Right renal pelvis (tissue), 4 donors: ENCODE measurements around the gene RNF217. TPM values are rescaled to one million over a fixed set of nuclear protein-coding genes. Genes with fewer than 3 reads are reported as not detected.
"Not testable (repeated sequence)": the region's sequence is repeated elsewhere in the genome, so short reads cannot be mapped to it uniquely, and the experiment has no call there.

Source experiments
- DNase-seq, 4 donors: peaks; one replicate each; pipeline ENCODE4 v3.0.0-alpha.2; 2013; ENCODE audit warnings: low read depth in 4 of 4, low spot score in 3 of 4, missing footprints in 1 of 4
- polyA plus RNA-seq, 4 donors: library from polyadenylated mRNA; unstranded; fragments of 120-200 nt; gene quantifications; one replicate each; pipeline ENCODE4 v1.2.1, GENCODE V29; 2013; ENCODE audit not compliant: insufficient read length in 4 of 4

The RNF217 gene
- polyA plus RNA-seq, 4 donors, result 12.5 to 16.4 (median 14.3) TPM

- DNase-seq, result no peak
Observed at GRCh38 chr6:125046107-125046925, 84.1 kb downstream of the RNF217 start.

- DNase-seq, result no peak
Observed at GRCh38 chr6:125048274-125048673, 86.0 kb downstream of the RNF217 start.

- peak; percentile 13 to 33 (median 24) for DNase-seq
Observed at GRCh38 chr6:125050663-125051318, 88.6 kb downstream of the RNF217 start.

- DNase-seq, result no peak
Observed at GRCh38 chr6:125053809-125054208, 91.6 kb downstream of the RNF217 start.

- DNase-seq, result no peak
Observed at GRCh38 chr6:125054331-125054730, 92.1 kb downstream of the RNF217 start.

- DNase-seq, result no peak
Observed at GRCh38 chr6:125057392-125058246, 95.4 kb downstream of the RNF217 start.

GRCh38 chr6:125058546-125058945, 96.3 kb downstream of the RNF217 start:
- DNase-seq, result no peak

GRCh38 chr6:125063307-125063706, 101.1 kb downstream of the RNF217 start:
- DNase-seq, result no peak

- DNase-seq, result no peak
Observed at GRCh38 chr6:125066140-125066539, 103.9 kb downstream of the RNF217 start.

GRCh38 chr6:125066964-125067363, 104.7 kb downstream of the RNF217 start:
- DNase-seq, result no peak

- no peak for DNase-seq
Observed at GRCh38 chr6:125067552-125067951, 105.3 kb downstream of the RNF217 start.

GRCh38 chr6:125073071-125073470, 110.8 kb downstream of the RNF217 start:
- DNase-seq, result no peak

- no peak for DNase-seq
Observed at GRCh38 chr6:125074120-125074519, 111.9 kb downstream of the RNF217 start.

- DNase-seq, result not testable (repeated sequence)
Observed at GRCh38 chr6:125075073-125075472, 112.8 kb downstream of the RNF217 start.

- no peak for DNase-seq
Observed at GRCh38 chr6:125075741-125076481, 113.7 kb downstream of the RNF217 start.

- no peak for DNase-seq
Observed at GRCh38 chr6:125076482-125076742, 114.2 kb downstream of the RNF217 start.

- DNase-seq, result no peak
Observed at GRCh38 chr6:125077453-125077852, 115.2 kb downstream of the RNF217 start.

GRCh38 chr6:125078602-125079321, 116.5 kb downstream of the RNF217 start:
- DNase-seq, result no peak

- DNase-seq, result no peak
Observed at GRCh38 chr6:125082908-125083683, 120.9 kb downstream of the RNF217 start.
